CD4-positive, CD25-positive, alpha-beta regulatory T cell (primary cell): ENCODE results near the gene SLC1A2. TPM values are rescaled to one million over a fixed set of nuclear protein-coding genes. Genes with fewer than 3 reads are reported as not detected.

Experiments
- ATAC-seq, 2 donors: fragments of 150-1000 bp; cut with Tn5 transposase; one replicate each; pipeline ENCODE4 v1.10.0; 2021; ENCODE audit warnings: low read depth in 2 of 2, moderate number of reproducible peaks in 2 of 2, moderate library complexity in 1 of 2
- DNase-seq, 3 donors: peaks; one replicate each; pipeline versions ENCODE4 v3.0.0 to v3.0.0-alpha.2; 2012 to 2022; ENCODE audit warnings: mixed read lengths in 1 of 3
- H3K27ac ChIP-seq: one replicate; pipeline ENCODE4 v1.7.0; 2013; ENCODE audit warnings: mild to moderate bottlenecking, low read length; ENCODE audit not compliant: insufficient read depth, poor library complexity, severe bottlenecking
- H3K27me3 ChIP-seq: one replicate; pipeline ENCODE4 v1.7.0; 2013; ENCODE audit warnings: low read length; ENCODE audit not compliant: control insufficient read depth, insufficient read depth
- H3K36me3 ChIP-seq: one replicate; pipeline ENCODE4 v1.7.0; 2013; ENCODE audit warnings: mild to moderate bottlenecking, low read length, moderate library complexity; ENCODE audit not compliant: control insufficient read depth, insufficient read depth
- H3K4me1 ChIP-seq: 2 replicates; pipeline ENCODE4 v1.7.0; 2013; ENCODE audit warnings: mild to moderate bottlenecking, low read length; ENCODE audit not compliant: insufficient read depth, control insufficient read depth, poor library complexity, severe bottlenecking
- H3K4me3 ChIP-seq: one replicate; pipeline ENCODE4 v1.7.0; 2013; ENCODE audit warnings: low read depth, mild to moderate bottlenecking, low read length, moderate library complexity
- H3K9me3 ChIP-seq, 2 experiments: 1 replicate in 1 of 2; 2 replicates in 1 of 2; pipeline ENCODE4 v1.7.0; 2013; ENCODE audit warnings: low read length in 2 of 2, mild to moderate bottlenecking in 1 of 2, moderate library complexity in 1 of 2; ENCODE audit not compliant: control insufficient read depth in 2 of 2
- H3K27ac Mint-ChIP-seq, 3 donors: one replicate each; pipeline ENCODE4 v1.8.0; 2020 to 2022; ENCODE audit warnings: mild to moderate bottlenecking in 3 of 3, mixed read lengths in 3 of 3, moderate library complexity in 2 of 3
- H3K27me3 Mint-ChIP-seq: one replicate; pipeline ENCODE4 v1.8.0; 2022; ENCODE audit warnings: mild to moderate bottlenecking, mixed read lengths
- H3K36me3 Mint-ChIP-seq: one replicate; pipeline ENCODE4 v1.8.0; 2020; ENCODE audit warnings: mixed read lengths
- H3K4me1 Mint-ChIP-seq, 4 donors: one replicate each; pipeline ENCODE4 v1.8.0; 2020 to 2022; ENCODE audit warnings: mixed read lengths in 4 of 4, mild to moderate bottlenecking in 1 of 4
- H3K4me3 Mint-ChIP-seq, 4 donors: one replicate each; pipeline ENCODE4 v1.8.0; 2020 to 2022; ENCODE audit warnings: mild to moderate bottlenecking in 4 of 4, mixed read lengths in 4 of 4, moderate library complexity in 3 of 4
- H3K9me3 Mint-ChIP-seq, 7 donors: one replicate each; pipeline ENCODE4 v1.8.0; 2020 to 2022; ENCODE audit warnings: mixed read lengths in 7 of 7, mild to moderate bottlenecking in 3 of 7, moderate library complexity in 2 of 7
- polyA plus RNA-seq, 4 donors: library from polyadenylated mRNA; unstranded; fragments of 300-500 nt; fragmentation: Illumina TruSeq; gene quantifications; one replicate each; pipeline ENCODE4 v1.2.3, GENCODE V29; 2021
- total RNA-seq: library from RNA; stranded (reverse); gene quantifications from one replicate; pipeline ENCODE4 v1.2.3, GENCODE V29; 2022

The SLC1A2 gene
- total and polyA plus RNA-seq, 5 donors from 2014 or later, result 0.08 to 0.23 TPM; not detected in 3

- H3K4me1 Mint-ChIP-seq, result no peaks in the 10 kb centered on the region
- H3K27me3 Mint-ChIP-seq, result peaks cover 35% of the 10 kb centered on the region
- no peaks in the 10 kb centered on the region for H3K36me3 Mint-ChIP-seq
- H3K4me1 ChIP-seq, result no peaks in the 10 kb centered on the region
- no peak overlapping the region for H3K27ac ChIP-seq
- H3K36me3 ChIP-seq, result no peaks in the 10 kb centered on the region
- DNase-seq, result no peak
- ATAC-seq, result no peak
- no peaks in the 10 kb centered on the region for H3K9me3 ChIP-seq
- no peak overlapping the region for H3K4me3 Mint-ChIP-seq
- no peak overlapping the region for H3K27ac Mint-ChIP-seq
- H3K27me3 ChIP-seq, result peaks cover 5% of the 10 kb centered on the region
- peaks cover 0 to 1% (median 0%) of the 10 kb centered on the region in 7 donors for H3K9me3 Mint-ChIP-seq
- no peak overlapping the region for H3K4me3 ChIP-seq
These were observed 35.0 kb upstream of the SLC1A2 start for GRCh38 chr11:35454362-35454761.

GRCh38 chr11:35436581-35437250 is 17.4 kb upstream of the SLC1A2 start:
- ATAC-seq (no peak), DNase-seq (no peak)
- no peak overlapping the region for H3K4me3 ChIP-seq
- no peaks in the 10 kb centered on the region for H3K36me3 ChIP-seq
- H3K4me1 Mint-ChIP-seq, result no peaks in the 10 kb centered on the region
- no peaks in the 10 kb centered on the region for H3K36me3 Mint-ChIP-seq
- peaks cover 14% of the 10 kb centered on the region for H3K27me3 ChIP-seq
- H3K9me3 Mint-ChIP-seq, result peaks cover 0 to 3% (median 0%) of the 10 kb centered on the region in 7 donors
- no peaks in the 10 kb centered on the region for H3K4me1 ChIP-seq
- H3K27ac Mint-ChIP-seq, result no peak overlapping the region
- no peak overlapping the region for H3K27ac ChIP-seq
- no peaks in the 10 kb centered on the region for H3K9me3 ChIP-seq
- no peak overlapping the region for H3K4me3 Mint-ChIP-seq
- H3K27me3 Mint-ChIP-seq, result peaks cover 34% of the 10 kb centered on the region

DNA sequence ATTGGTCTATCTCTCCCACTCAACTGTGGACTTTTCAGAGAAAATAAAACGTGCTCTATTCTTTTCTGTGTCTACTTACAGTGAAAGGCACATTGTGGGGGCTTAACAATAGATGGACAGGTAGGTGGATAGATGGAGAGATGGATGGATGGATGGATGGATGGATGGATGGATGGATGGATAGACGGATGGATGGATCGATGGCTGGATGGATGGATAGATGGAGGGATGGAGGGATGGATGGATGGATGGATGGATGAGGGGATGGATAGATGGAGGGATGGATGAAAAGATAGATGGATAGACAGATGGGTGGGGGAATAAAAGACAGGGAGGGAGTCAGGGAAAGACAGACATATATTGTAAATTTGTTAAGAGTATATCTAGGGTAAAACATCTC is 14.2 kb upstream of the SLC1A2 start:
- Mint-ChIP-seq H3K27ac (no peak overlapping the region), H3K36me3 (no peaks in the 10 kb centered on the region), H3K4me1 (no peaks in the 10 kb centered on the region), H3K9me3 (no peaks in the 10 kb centered on the region), H3K27me3 (peaks cover 21% of the 10 kb centered on the region), H3K4me3 (no peak overlapping the region)
- H3K36me3 ChIP-seq, result no peaks in the 10 kb centered on the region
- peaks cover 7% of the 10 kb centered on the region for H3K27me3 ChIP-seq
- ATAC-seq, result no peak
- no peaks in the 10 kb centered on the region for H3K9me3 ChIP-seq
- H3K4me1 ChIP-seq, result no peaks in the 10 kb centered on the region
- DNase-seq, result no peak
- no peak overlapping the region for H3K4me3 ChIP-seq
- no peak overlapping the region for H3K27ac ChIP-seq

DNA sequence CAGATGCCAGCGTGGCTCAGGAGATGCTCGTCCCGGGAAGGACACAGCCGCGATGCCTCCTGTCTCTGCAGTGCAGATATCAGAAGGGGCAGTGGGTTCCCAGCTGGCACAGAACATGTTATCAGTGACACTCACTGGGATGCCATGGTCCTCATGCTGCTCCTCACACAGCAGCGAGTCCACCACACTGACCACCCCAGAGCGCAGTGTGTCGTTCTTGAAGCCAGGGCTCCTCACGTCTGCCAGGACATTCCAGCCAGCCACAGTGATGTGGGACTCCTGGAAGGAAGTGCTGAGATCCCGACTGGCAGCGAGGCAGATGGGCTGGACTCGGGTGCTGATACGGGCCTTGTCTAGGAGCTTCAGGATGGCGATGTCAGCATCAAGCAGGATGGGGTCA is 13.1 kb upstream of the SLC1A2 start:
- peaks cover 24% of the 10 kb centered on the region for H3K27me3 Mint-ChIP-seq

DNA sequence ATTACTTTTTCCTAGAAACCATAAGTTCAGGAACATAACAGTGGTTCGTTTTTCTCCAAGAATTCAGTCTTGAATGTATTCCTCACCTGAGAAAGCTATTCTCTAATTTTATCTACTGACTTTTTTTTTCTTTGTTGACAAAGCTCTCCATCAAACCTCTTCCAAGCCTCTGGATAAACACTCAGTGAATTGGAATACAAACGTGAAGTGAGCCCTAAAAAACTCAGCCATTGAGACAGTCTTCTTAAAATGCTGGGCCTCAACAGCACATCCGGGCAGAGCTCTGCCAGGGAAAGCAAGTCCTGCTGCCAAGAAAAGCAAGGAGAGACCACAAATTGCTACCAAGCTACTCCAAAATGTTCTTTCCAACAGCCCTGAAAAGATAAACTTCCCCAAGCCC is 7.7 kb upstream of the SLC1A2 start:
- Mint-ChIP-seq H3K27ac (no peak overlapping the region), H3K4me3 (no peak overlapping the region), H3K4me1 (no peaks in the 10 kb centered on the region), H3K36me3 (no peaks in the 10 kb centered on the region), H3K27me3 (peaks cover 57% of the 10 kb centered on the region), H3K9me3 (no peaks in the 10 kb centered on the region)
- DNase-seq, result no peak
- no peaks in the 10 kb centered on the region for H3K36me3 ChIP-seq
- no peak overlapping the region for H3K4me3 ChIP-seq
- no peaks in the 10 kb centered on the region for H3K4me1 ChIP-seq
- no peak for ATAC-seq
- H3K9me3 ChIP-seq, result no peaks in the 10 kb centered on the region
- peaks cover 29% of the 10 kb centered on the region for H3K27me3 ChIP-seq
- no peak overlapping the region for H3K27ac ChIP-seq

More for the DNA sequence above, 13.1 kb upstream of the SLC1A2 start:
- Mint-ChIP-seq H3K36me3 (no peaks in the 10 kb centered on the region), H3K9me3 (no peaks in the 10 kb centered on the region), H3K4me1 (no peaks in the 10 kb centered on the region), H3K27ac (no peak overlapping the region), H3K4me3 (no peak overlapping the region)
- H3K4me1 ChIP-seq, result no peaks in the 10 kb centered on the region
- ATAC-seq (no peak), DNase-seq (no peak)
- peaks cover 3% of the 10 kb centered on the region for H3K27me3 ChIP-seq
- H3K9me3 ChIP-seq, result no peaks in the 10 kb centered on the region
- no peak overlapping the region for H3K4me3 ChIP-seq
- no peaks in the 10 kb centered on the region for H3K36me3 ChIP-seq
- no peak overlapping the region for H3K27ac ChIP-seq

- no peaks in the 10 kb centered on the region for H3K36me3 ChIP-seq
- H3K4me3 Mint-ChIP-seq, result no peak overlapping the region
- H3K4me1 ChIP-seq, result no peaks in the 10 kb centered on the region
- H3K36me3 Mint-ChIP-seq, result no peaks in the 10 kb centered on the region
- H3K4me1 Mint-ChIP-seq, result no peaks in the 10 kb centered on the region
- DNase-seq (no peak), ATAC-seq (no peak)
- H3K9me3 Mint-ChIP-seq, result no peaks in the 10 kb centered on the region
- H3K27ac Mint-ChIP-seq, result no peak overlapping the region
- no peaks in the 10 kb centered on the region for H3K9me3 ChIP-seq
- peaks cover 36% of the 10 kb centered on the region for H3K27me3 ChIP-seq
- no peak overlapping the region for H3K4me3 ChIP-seq
- H3K27me3 Mint-ChIP-seq, result peaks cover 57% of the 10 kb centered on the region
- no peak overlapping the region for H3K27ac ChIP-seq
These were observed 7.0 kb upstream of the SLC1A2 start for GRCh38 chr11:35426351-35426750.

DNA sequence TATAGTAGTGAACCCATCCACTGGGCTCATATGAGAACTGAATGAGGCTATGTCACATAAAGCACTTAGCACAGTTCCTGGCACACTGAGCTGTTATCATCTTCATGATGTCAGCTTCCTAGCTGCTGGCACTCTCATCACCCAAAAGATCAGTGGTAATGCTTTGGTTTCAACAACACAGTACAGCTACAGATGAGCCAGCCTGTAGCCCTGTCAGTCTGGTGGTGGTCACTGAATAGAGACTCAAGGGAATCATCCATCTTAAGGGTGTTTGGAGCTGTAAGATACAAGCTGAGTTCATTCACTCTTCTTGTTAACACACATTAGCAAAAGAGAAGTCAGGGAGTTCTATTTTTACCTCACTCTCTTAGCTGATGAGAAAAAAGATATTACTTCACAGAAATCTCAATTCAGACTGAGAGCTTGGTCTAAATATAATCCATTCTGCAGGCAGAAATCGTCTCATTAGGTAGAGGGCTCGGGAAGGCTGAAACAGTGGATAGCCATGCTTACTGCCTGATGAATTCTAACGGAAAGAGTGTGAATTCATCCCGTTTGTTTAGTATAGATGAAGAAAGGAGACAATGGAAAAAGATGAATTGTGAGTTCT is 6.3 kb upstream of the SLC1A2 start:
- no peak overlapping the region for H3K27ac Mint-ChIP-seq
- Histone ChIP-seq H3K4me3 (no peak overlapping the region), H3K9me3 (no peaks in the 10 kb centered on the region), H3K36me3 (no peaks in the 10 kb centered on the region), H3K27ac (no peak overlapping the region), H3K4me1 (no peaks in the 10 kb centered on the region), H3K27me3 (peaks cover 40% of the 10 kb centered on the region)
- ATAC-seq (no peak), DNase-seq (no peak)
- H3K27me3 Mint-ChIP-seq, result peaks cover 64% of the 10 kb centered on the region
- H3K36me3 Mint-ChIP-seq, result no peaks in the 10 kb centered on the region
- no peak overlapping the region for H3K4me3 Mint-ChIP-seq
- H3K9me3 Mint-ChIP-seq, result no peaks in the 10 kb centered on the region
- peaks cover 0 to under 1% (median 0%) of the 10 kb centered on the region in 4 donors for H3K4me1 Mint-ChIP-seq
